ENCODE data around the gene CAMK1D. TPM values are rescaled to one million over a fixed set of nuclear protein-coding genes. Genes with fewer than 3 reads are reported as not detected.

CAMK1D gene
- total and polyA plus RNA-seq, 11 donors = 1.4 to 16.0 (median 2.5) TPM

DNA sequence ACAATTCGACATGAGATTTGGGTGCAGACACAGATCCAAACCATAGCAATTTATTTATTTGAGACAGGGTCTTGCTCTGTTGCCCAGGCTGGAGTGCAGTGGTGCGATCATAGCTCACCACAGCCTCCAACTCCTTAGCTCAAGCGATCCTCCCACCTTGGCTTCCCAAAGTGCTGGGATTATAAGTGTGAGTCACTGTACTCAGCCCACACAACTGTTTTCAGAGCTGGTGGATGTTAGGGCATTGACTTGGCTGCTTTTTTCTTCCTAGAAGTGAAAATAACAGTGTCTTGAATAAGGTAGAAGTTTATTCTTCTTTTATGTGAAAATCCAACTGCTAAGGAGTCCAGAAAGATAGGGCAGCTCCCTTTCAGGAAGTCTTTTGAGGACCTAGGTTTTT, 520.1 kb downstream of the CAMK1D start:
- H3K9me3 ChIP-seq = no peaks in the 10 kb centered on the region
- intact Hi-C loops (cut with DNase I) = no loop called here
- H3K27ac ChIP-seq = no peak overlapping the region
- TF ChIP-seq CTCF (IDR thresholded peaks at IDR 0.05) = no peak
- 92 to 95% (median 93%) methylated on average over 3 of the region's 3 CpGs for WGBS, 4 donors
- H3K4me1 ChIP-seq = no peaks in the 10 kb centered on the region
- H3K36me3 ChIP-seq = no peaks in the 10 kb centered on the region
- DNase-seq (no peak), ATAC-seq (no peak)
- H3K27me3 ChIP-seq = peaks cover 0 to 12% (median 0%) of the 10 kb centered on the region in 9 donors
- H3K4me3 ChIP-seq = no peak overlapping the region

DNA sequence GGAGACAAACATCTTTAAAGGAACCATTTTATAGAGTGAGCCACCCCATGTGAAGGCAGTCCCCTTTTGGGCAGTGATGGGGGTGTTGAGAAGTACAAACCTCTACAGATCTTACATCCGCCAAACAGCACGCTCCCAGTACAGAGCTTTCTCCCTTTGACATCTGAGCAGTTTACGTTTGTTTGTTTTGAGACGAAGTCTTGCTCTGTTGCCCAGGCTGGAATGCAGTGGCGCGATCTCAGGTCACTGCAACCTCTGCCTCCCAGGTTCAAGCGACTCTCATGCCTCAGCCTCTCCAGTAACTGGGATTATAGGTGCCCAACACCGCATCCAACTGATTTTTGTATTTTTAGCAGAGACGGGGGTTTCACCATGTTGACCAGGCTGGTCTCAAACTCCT, 523.2 kb downstream of the CAMK1D start:
- Histone ChIP-seq H3K9me3 (no peaks in the 10 kb centered on the region), H3K27me3 (peaks cover 0 to 13% (median 0%) of the 10 kb centered on the region in 9 donors), H3K4me3 (no peak overlapping the region), H3K36me3 (no peaks in the 10 kb centered on the region), H3K4me1 (peaks cover 0 to 12% (median 0%) of the 10 kb centered on the region in 12 donors), H3K27ac (no peak overlapping the region)
- ATAC-seq (no peak), DNase-seq (no peak)
- TF ChIP-seq POLR2A (IDR thresholded peaks at IDR 0.05) (no peak), CTCF (IDR thresholded peaks at IDR 0.05) (no peak)
- WGBS, 4 donors = 80 to 84% (median 83%) methylated on average over 9 of the region's 9 CpGs
- intact Hi-C loops (cut with DNase I) = no loop called here

- WGBS, 4 donors = 66 to 75% (median 72%) methylated on average over 7 to 8 of the region's 8 CpGs
- H3K9me3 ChIP-seq = no peaks in the 10 kb centered on the region
- ATAC-seq (no peak), DNase-seq (no peak)
- peaks cover 0 to 12% (median 0%) of the 10 kb centered on the region in 12 donors for H3K4me1 ChIP-seq
- H3K27me3 ChIP-seq = peaks cover 0 to 13% (median 0%) of the 10 kb centered on the region in 9 donors
- no peak overlapping the region for H3K4me3 ChIP-seq
- no peak for TF ChIP-seq CTCF (IDR thresholded peaks at IDR 0.05)
- TF ChIP-seq POLR2A (IDR thresholded peaks at IDR 0.05) = no peak
- H3K36me3 ChIP-seq = no peaks in the 10 kb centered on the region
- intact Hi-C loops (cut with DNase I) = no loop called here
- no peak overlapping the region for H3K27ac ChIP-seq
Measured at GRCh38 chr10:12873172-12873571, 523.8 kb downstream of the CAMK1D start.

GRCh38 chr10:12874501-12874900, 525.2 kb downstream of the CAMK1D start:
- H3K36me3 ChIP-seq = no peaks in the 10 kb centered on the region
- peaks cover 0 to 13% (median 0%) of the 10 kb centered on the region in 9 donors for H3K27me3 ChIP-seq
- intact Hi-C loops (cut with DNase I) = no loop called here
- WGBS, 4 donors = 90 to 91% (median 90%) methylated on average over 6 of the region's 6 CpGs
- ATAC-seq = no peak
- no peak overlapping the region for H3K4me3 ChIP-seq
- DNase-seq = no peak
- no peak overlapping the region for H3K27ac ChIP-seq
- TF ChIP-seq POLR2A (IDR thresholded peaks at IDR 0.05) = no peak
- peaks cover 0 to 2% (median 0%) of the 10 kb centered on the region in 12 donors for H3K9me3 ChIP-seq
- H3K4me1 ChIP-seq = peaks cover 0 to 12% (median 0%) of the 10 kb centered on the region in 12 donors

DNA sequence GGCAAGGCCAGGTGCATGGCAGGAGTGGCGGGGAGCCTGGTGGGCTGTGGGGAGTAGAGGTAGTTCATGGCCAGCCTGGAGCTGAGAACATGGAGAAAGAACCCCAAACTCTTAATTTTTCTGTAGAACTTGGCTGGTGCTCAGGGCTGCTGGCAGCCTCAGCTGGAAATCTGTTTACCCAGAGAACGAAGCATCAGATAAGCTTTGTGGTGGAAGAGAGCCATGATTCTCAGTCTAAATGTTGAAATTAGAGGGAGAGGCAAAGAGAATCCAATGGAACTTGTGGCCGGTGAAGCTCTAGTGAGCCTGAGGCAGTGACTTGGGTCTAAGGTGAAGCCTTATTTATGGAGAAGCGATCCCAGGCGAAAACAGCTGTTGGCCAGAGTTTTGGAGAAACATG, 525.8 kb downstream of the CAMK1D start:
- no peak overlapping the region for H3K4me3 ChIP-seq
- peaks cover 0 to 13% (median 0%) of the 10 kb centered on the region in 9 donors for H3K27me3 ChIP-seq
- DNase-seq (no peak), ATAC-seq (no peak)
- H3K9me3 ChIP-seq = peaks cover 0 to 8% (median 0%) of the 10 kb centered on the region in 12 donors
- 57 to 71% (median 66%) methylated on average over 5 of the region's 5 CpGs for WGBS, 4 donors
- intact Hi-C loops (cut with DNase I) = no loop called here
- H3K4me1 ChIP-seq = peaks cover 0 to 12% (median 0%) of the 10 kb centered on the region in 12 donors
- H3K27ac ChIP-seq = no peak overlapping the region
- TF ChIP-seq CTCF (IDR thresholded peaks at IDR 0.05) (no peak), POLR2A (IDR thresholded peaks at IDR 0.05) (no peak)
- no peaks in the 10 kb centered on the region for H3K36me3 ChIP-seq

Data from heart left ventricle (tissue), 16 donors.